GM12874 (cell line): ENCODE measurements around the gene CELA3B.

ENCODE experiments used
- TF ChIP-seq, protein P1 (sequence below): IDR thresholded peaks from 2 replicates; pipeline ENCODE4 v1.5.1; 2011; ENCODE audit warnings: low read depth, mild to moderate bottlenecking, control low read depth, low read length, moderate library complexity; ENCODE audit not compliant: insufficient read depth

Gene CELA3B

DNA sequence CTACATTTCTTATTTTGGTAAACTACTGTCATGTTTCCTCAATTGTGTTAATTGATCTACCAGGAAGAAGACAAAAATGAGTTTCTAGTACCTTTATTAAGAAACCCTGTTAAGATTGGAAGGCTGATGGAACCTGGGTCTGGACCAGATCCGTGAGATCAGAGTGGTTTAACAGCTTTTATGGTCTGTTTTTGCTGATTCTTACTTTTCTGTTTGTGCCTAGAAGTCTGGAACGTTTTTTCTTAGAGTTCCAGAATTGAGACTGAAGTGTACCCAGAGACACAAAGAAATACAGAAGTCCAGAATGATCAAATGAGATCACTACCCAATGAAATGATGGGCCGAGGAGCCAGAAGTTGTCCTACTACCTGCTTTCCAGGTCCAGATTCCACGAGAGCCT lies 53.2 kb downstream of the CELA3B start:
- TF ChIP-seq, protein P1, sequence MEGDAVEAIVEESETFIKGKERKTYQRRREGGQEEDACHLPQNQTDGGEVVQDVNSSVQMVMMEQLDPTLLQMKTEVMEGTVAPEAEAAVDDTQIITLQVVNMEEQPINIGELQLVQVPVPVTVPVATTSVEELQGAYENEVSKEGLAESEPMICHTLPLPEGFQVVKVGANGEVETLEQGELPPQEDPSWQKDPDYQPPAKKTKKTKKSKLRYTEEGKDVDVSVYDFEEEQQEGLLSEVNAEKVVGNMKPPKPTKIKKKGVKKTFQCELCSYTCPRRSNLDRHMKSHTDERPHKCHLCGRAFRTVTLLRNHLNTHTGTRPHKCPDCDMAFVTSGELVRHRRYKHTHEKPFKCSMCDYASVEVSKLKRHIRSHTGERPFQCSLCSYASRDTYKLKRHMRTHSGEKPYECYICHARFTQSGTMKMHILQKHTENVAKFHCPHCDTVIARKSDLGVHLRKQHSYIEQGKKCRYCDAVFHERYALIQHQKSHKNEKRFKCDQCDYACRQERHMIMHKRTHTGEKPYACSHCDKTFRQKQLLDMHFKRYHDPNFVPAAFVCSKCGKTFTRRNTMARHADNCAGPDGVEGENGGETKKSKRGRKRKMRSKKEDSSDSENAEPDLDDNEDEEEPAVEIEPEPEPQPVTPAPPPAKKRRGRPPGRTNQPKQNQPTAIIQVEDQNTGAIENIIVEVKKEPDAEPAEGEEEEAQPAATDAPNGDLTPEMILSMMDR = no peak

DNA sequence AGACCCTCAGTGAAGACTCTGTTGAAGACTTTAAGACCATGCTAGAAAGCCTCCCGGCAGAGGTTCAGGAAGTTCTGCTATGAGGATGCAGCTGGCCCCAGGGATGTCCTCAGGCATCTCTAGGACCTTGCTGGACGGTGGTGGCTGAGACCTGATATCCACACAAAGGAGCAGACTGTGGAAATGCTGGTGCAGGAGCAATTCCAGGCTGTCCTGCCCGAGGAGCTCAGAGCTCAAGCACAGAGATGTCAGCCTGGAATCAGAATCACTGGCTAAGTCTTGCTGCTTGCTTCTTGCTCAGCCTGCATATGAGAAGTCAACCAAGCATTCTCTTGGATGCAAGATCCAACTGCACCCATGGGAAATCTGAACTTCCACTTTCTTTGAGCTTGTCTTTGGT lies 53.7 kb downstream of the CELA3B start:
- TF ChIP-seq, protein P1 = no peak

DNA sequence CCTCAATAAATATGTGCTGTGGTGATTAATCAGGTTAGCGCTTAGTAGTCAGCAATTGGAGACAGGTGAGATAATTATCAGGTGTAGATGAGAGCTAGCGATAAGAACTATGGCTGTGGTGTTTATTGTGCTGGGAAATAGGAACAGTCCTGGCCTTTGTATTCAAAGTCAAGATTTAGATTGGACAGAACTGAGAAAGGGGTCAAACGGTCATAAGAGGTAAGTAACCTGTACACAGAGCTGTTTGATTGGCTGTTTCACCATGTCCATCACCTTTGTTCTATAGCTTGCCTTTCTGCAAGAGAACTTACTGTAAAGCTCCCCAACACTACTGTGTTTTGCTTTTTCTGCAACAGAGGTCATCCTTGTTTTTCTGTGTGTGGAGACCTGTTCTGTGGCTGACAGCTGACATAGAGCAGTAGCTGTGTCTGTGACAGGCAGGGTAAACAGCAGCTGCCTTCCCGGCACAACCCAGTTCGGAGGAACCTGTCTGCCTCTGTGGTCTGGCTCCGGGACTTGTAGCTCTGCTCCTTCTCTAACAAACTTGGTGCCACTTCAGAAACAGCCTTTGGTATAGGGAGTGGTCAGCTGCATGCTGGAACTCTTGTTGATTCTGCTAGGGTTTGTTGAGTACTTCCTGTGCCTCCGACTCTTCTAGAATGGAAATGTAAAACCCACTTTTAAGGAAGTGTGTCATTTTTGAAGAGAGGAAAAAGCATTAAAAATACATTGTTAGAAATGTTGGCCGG lies 54.6 kb downstream of the CELA3B start:
- TF ChIP-seq, protein P1 = no peak

DNA sequence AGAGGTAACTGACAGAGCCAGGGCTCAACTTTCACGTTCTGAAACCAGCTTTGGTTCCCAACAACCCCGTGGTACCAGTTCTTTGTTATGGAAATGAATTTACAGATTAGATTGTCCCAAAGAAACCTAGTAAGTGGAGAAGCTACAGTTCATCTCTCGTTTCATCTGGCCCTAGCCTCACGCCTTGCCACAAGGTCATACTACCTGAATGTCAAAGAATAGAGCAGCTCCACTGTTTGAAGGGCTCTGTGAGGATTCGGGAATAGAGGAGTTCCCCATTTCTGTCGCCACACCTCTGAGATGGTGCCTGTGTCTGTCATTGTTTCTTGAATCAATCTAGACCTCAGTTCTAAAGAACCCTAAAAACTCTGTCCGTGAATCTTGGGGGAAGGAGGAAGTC lies 60.7 kb downstream of the CELA3B start:
- TF ChIP-seq, protein P1 = no peak

DNA sequence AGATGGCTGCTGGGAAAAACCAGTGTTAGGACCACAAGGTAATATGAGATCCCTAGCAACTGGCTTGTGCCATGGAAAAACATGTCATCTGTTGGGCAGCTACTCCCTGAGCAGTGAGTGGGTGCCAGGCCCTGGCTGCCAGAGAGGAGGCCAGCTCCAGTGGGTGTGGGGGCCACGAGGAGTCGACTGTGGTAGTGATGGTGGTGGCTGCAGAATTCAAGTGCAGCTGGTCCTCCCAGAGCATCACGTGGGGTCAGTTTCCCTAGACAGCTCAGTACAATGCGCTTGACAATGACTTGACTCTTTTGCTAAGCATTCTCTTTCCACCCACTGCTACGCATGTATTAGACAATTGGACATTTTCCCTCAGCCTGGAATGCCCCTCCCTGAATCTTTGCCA lies 61.2 kb downstream of the CELA3B start:
- TF ChIP-seq, protein P1 = no peak
